SH-SY5Y (cell line): Measurements from ENCODE around the gene AK8.

Experiments
- GATA2 ChIP-seq: IDR thresholded peaks from 2 replicates; pipeline ENCODE4 v1.6.1; 2011; ENCODE audit warnings: mild to moderate bottlenecking, low read depth, low read length
- GATA3 ChIP-seq: IDR thresholded peaks from 2 replicates; pipeline ENCODE4 v1.6.1; 2011; ENCODE audit warnings: low read depth, mild to moderate bottlenecking, low read length, moderate library complexity

GRCh38 chr9:132690696-132691095, 187.4 kb downstream of the AK8 start:
- TF ChIP-seq GATA2 (no peak), GATA3 (no peak)
